Activated CD4-positive, alpha-beta T cell treated with anti-CD3 and anti-CD28 coated beads, Interleukin-2, Interleukin-6, amounts not matched to agents 100 ng/mL and 50 ng/mL, durations not matched to agents 16 hours and 8 hours (primary cell): ENCODE data around the gene CFAP157.

Experiments
- DNase-seq: peaks from one replicate; pipeline ENCODE4 v3.0.0-alpha.2; 2020

The CFAP157 gene

DNA sequence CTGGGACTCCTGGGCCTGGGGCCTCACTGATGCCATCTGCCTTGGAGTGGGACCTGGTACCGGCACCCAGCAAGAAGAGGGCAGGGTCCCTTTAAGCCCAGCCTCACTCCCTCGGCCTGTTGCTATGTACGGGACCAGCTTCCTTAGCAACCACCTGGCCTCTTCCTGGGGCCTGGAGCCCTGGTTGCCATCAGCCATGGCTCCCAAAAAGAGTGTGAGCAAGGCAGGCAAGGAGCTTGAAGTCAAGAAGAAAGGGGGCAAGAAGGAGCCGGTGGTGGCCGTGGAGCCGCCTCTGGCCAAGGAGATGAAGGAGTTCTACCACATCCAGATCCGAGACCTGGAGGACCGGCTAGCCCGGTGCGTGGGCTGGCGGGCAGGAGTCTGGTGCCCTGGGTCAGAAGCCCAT, at the start of gene CFAP157:
CFAP157 (plus strand) TSS at position 153 of the 406 bp plus-strand sequence; CDS start at position 197, 44 bp downstream.
- DNase-seq, result no peak

GRCh38 chr9:127658428-127658827, 48.4 kb upstream of the CFAP157 start:
- no peak for DNase-seq

- DNase-seq, result no peak
Measured at GRCh38 chr9:127660886-127661741, 45.7 kb upstream of the CFAP157 start.

DNA sequence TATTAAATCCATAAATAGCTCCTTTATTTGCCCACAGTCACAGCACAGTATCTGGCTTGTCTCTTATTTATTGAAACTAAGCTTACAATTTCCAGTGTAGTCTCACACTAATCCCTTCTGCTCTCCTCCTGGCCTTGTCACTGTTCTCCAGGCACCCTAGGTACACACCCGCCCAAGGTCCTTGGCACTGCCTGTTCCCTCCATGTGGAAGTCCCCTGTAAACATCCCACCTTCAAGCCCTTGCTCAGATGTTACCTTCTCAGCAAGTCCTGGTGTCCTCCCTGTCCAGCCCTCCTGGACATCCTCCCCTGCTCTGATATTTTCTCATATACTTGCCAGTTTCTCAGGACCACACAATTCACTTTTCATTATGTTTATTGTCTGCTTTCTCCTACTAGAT, 44.2 kb upstream of the CFAP157 start:
- DNase-seq, result no peak

- no peak for DNase-seq
Measured at GRCh38 chr9:127664324-127664677, 42.5 kb upstream of the CFAP157 start.

GRCh38 chr9:127664678-127665507, 41.9 kb upstream of the CFAP157 start:
- no peak for DNase-seq

GRCh38 chr9:127667127-127667844, 39.5 kb upstream of the CFAP157 start:
- DNase-seq, result no peak

DNA sequence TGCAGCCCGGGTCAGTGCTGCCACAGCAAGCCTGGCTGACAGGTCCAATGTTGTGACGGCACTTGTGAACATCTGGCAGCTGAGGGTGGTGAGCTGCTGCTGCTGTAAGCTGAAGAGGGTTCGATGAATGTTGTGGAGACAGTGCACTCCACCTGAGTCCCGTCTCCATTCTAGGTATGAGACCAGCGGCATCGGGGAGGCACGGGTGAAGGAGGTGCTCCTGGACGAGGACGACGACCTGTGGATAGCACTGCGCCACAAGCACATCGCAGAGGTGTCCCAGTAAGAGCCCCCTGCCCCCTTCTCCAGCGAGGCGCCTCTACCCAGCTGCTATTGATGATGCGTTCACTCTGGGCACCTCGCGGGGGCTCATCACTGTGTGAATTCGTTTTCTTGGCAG, 38.9 kb upstream of the CFAP157 start:
- DNase-seq, result no peak

DNA sequence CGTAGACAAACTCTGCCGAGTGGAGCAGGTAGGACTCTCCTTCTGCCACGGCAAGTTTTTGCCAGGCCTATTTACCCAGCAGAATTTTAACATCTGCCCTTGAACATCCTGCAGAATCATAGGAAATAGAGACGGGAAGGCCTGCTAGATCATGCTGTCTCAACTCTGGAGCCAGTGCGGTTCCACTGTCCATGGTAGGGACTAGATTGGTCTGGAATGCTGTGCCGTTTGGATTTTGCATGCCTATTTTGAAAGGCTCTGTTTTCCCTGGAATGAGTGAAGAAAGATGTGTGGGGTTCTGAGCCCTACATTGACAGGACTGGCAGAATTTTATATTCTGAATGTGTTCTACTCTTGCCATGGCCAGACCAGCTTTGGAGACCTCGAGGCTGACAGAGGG, 33.6 kb upstream of the CFAP157 start:
- DNase-seq, result no peak

DNA sequence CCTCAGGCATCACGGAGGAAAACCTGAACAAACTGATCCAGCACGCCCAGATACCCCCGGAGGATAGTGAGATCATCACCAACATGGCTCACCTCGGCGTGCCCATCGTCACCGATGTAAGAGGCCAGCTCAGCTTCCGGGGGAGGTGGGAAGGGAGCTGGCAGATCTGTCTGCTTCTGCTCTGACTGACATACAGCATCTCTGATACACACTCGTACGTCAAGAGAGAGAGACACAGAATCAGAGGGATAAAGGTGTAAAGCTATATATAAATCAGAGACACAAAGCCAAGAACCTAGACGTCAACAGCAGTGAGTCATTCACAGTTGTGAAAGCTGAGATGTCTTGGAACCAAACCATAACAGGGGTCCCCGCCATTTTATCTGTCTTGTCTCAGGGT, 30.1 kb upstream of the CFAP157 start:
- DNase-seq, result no peak

DNA sequence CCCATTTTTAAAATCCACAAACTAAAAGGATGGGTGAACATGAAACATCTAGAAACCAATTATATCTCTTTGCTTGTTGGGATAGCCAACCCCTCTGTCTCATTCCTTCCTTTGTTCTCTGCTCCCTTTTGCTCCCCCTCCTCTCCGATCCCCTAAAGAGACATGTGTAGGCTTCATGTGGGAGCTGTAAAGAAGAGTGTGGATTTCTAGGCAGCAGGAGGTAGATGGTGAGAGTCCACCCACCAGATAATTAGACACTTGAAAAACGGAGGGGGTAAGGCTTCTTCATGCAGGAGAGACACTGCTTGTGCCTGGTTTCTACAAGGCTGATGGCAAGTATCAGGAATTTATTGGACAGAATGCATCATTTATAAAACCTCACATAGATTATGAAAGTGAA, 27.3 kb upstream of the CFAP157 start:
- no peak for DNase-seq

- DNase-seq, result no peak
Measured at GRCh38 chr9:127680226-127680625, 26.6 kb upstream of the CFAP157 start.

DNA sequence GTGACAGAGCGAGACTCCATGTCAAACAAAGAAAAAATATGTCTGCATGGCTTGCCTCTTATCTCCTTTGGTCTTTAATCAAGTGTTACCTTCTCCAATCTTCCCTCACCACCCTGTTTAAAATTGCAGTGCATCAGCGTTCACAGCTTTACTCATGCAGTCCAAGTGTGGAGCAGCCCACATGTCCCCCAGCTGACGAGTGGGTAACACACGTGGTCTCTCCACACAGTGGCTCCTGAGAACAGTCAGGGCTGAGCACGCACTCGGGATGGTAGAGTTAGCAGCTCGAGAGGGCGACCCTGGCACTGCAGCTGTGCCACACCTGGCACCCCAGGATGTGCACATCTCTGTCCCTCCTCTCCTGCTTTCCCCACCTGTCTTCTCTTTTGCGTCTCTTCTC, 25.9 kb upstream of the CFAP157 start:
- DNase-seq, result no peak

GRCh38 chr9:127682351-127683136, 24.2 kb upstream of the CFAP157 start:
- DNase-seq, result no peak

GRCh38 chr9:127683723-127684122, 23.1 kb upstream of the CFAP157 start:
- no peak for DNase-seq

DNA sequence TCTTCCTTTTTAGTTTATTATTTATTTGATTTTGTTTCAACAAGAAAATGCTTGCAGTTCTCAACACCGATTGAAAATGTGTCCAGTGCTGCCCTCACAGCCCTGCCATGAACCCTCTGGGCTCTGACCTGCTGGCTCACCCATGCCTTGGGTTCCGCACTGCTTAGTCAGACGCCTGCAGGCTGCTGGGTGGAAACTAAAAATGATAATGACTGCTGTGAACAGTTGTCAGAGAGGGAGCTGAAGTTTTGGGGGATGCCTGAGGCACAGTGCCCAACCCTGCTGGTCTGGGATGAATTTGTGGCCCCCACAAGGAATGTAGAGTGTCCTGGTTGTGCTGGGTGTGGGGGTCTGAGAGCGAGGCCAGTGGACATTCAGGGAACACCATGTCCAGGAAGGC, 22.2 kb upstream of the CFAP157 start:
- no peak for DNase-seq

GRCh38 chr9:127686461-127687393, 20.1 kb upstream of the CFAP157 start:
- no peak for DNase-seq

DNA sequence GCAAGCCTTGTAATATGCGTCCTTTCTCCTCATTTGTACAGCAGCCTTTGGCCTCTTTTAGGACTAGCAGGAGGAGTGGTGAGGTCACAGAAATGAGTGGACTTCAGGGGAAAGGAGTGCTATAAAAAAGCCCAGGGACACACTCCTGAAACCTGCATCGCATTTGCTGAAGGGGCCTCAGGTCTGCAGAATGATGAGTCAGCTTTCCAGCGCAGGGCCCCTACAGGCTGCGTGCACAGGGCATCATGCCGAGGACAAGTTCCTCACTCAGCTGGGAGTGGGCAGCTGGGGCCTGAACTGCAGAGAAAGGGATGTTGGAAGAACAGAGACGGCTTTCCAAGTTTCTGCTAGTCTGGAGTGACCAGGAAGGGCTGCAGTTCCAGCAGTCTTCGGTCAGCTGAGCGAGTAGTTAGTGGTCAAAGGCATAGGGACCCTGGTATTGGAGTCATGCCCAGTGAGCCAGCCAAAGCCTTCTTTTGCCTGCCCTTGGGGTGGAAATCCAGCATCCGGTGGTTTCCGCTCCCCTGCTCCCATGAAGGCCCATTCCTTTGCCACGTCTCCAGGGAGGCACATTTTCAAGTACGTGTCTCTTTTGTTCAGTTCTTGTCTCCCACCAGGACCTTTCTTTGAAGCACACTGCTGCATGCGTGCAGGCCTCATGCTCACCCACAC, 17.3 kb upstream of the CFAP157 start:
- DNase-seq, result no peak

GRCh38 chr9:127690735-127691134, 16.1 kb upstream of the CFAP157 start:
- DNase-seq, result no peak

DNA sequence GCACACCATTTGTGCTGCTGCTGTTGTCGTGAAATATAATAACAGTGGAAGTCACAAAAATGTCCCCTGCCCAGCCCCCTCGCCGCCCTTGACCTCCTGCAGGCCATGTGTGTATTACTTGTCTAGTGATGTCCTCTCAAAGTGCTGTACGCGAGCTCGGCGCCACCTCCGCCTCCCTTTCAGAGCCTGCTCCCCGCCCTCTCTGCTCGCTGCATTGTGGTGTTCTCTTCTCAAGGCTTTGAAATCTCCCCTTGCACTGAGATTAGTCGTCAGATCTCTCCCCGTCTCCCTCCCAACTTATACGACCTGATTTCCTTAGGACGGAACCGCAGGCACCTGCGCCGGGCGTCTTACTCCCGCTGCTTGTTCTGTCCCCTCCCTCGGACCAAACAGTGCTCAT, 14.7 kb upstream of the CFAP157 start:
- DNase-seq, result no peak

GRCh38 chr9:127693143-127693542, 13.6 kb upstream of the CFAP157 start:
- DNase-seq, result no peak
